Measurements from ENCODE around the gene ERBB4. TPM values are rescaled to one million over a fixed set of nuclear protein-coding genes. Genes with fewer than 3 reads are reported as not detected.
A peak's percentile ranks its signal among the peaks of the same experiment; 100 is the strongest.

The ERBB4 gene
- total and polyA plus RNA-seq, 2 of the 8 experiments (the other 6 are each of a cell fraction or from before 2014, with no cell fraction given): 0.34 to 1.3 TPM

GRCh38 chr2:211798868-211799267 is 739.7 kb downstream of the ERBB4 start:
- H3K56ac ChIP-seq (replicated peaks; ENCODE audit: insufficient read length, low read depth, low read length): no peak overlapping the region
- H3K4me3 ChIP-seq (ENCODE audit: extremely low read depth in 1 of 4, insufficient read depth in 2 of 4, low read depth in 3 of 4, low read length in 4 of 4): no peak overlapping the region
- H2AK5ac ChIP-seq (ENCODE audit: low read depth, low read length): no peak overlapping the region
- FAIRE-seq: peak; percentile 32
- H3K4ac ChIP-seq (replicated peaks; ENCODE audit: insufficient read length, low read depth, low read length): no peak overlapping the region
- WGBS, 2 experiments (ENCODE audit: extremely low coverage in 1 of 2, insufficient coverage in 1 of 2, insufficient read length in 1 of 2, insufficient replicate concordance in 2 of 2, low coverage in 1 of 2, low lambda C conversion rate in 2 of 2, missing lambda C conversion rate in 1 of 2): 75% methylated on average over 1 of the region's 1 CpG; no CpG with 5 or more reads in 1 of the 2 experiments
- H3K4me2 ChIP-seq (ENCODE audit: insufficient read depth in 1 of 2, low read depth in 2 of 2, low read length in 2 of 2): no peak overlapping the region
- no peaks in the 10 kb centered on the region for H3K9me3 ChIP-seq (ENCODE audit: insufficient read depth in 2 of 2, low read depth in 1 of 2, low read length in 1 of 2)
- H4K8ac ChIP-seq (ENCODE audit: extremely low read depth, insufficient read depth, low read length): no peak overlapping the region
- no peak overlapping the region for H4K5ac ChIP-seq (ENCODE audit: insufficient read length, low read depth, low read length)
- no peak overlapping the region for H2AFZ ChIP-seq (ENCODE audit: low read length)
- POLR2A ChIA-PET (ENCODE audit: partially characterized antibody): no interaction called here
- H2BK15ac ChIP-seq (ENCODE audit: low read length): no peak overlapping the region
- no peaks in the 10 kb centered on the region for H3K79me2 ChIP-seq (ENCODE audit: control insufficient read depth in 1 of 2, insufficient read depth in 2 of 2, low read length in 2 of 2)
- DNase-seq (ENCODE audit: low read depth in 1 of 2, low spot score in 2 of 2): no peak
- H4K91ac ChIP-seq (replicated peaks; ENCODE audit: insufficient read length, low read length): no peak overlapping the region
- H3K36me3 ChIP-seq (ENCODE audit: control insufficient read depth in 2 of 4, insufficient read depth in 4 of 4, low read length in 3 of 4): no peaks in the 10 kb centered on the region
- no peak overlapping the region for H2BK20ac ChIP-seq (ENCODE audit: low read length)
- H3K18ac ChIP-seq (ENCODE audit: extremely low read depth, low read length): no peak overlapping the region
- no peak overlapping the region for H3K14ac ChIP-seq (ENCODE audit: insufficient read length)
- H3K27me3 ChIP-seq (replicated peaks in 1 of 4; ENCODE audit: control insufficient read depth in 3 of 4, extremely low read depth in 1 of 4, insufficient read depth in 3 of 4, low read length in 3 of 4): no peaks in the 10 kb centered on the region
- no peak overlapping the region for H2BK12ac ChIP-seq (ENCODE audit: low read depth, low read length)
- H3K9ac ChIP-seq (replicated peaks in 1 of 4; ENCODE audit: extremely low read depth in 1 of 4, low read depth in 3 of 4, low read length in 3 of 4): no peak overlapping the region
- no peak overlapping the region for H2BK5ac ChIP-seq (ENCODE audit: low read depth, low read length)
- no peak overlapping the region for H2BK120ac ChIP-seq (replicated peaks; ENCODE audit: low read depth, low read length)
- H3K23ac ChIP-seq (ENCODE audit: insufficient read length): no peak overlapping the region
- no peak for TF ChIP-seq CBX8 (IDR thresholded peaks at IDR 0.05; ENCODE audit: borderline replicate concordance, low read depth, low read length)
- TF ChIP-seq CHD1 (IDR thresholded peaks at IDR 0.05; ENCODE audit: low read depth, low read length): no peak
- no peaks in the 10 kb centered on the region for H3K4me1 ChIP-seq (replicated peaks in 1 of 4; ENCODE audit: control insufficient read depth in 3 of 4, insufficient read depth in 4 of 4, low read length in 3 of 4)
- CTCF ChIA-PET (ENCODE audit: partially characterized antibody): interaction anchor here (2.6 kb wide), 1 partner anchor 10 kb away, joined by 6 read pairs; no protein-coding TSS in a partner anchor
- no peaks in the 10 kb centered on the region for H3K23me2 ChIP-seq (ENCODE audit: low read depth, low read length)
- no peaks in the 10 kb centered on the region for H4K20me1 ChIP-seq (replicated peaks in 1 of 2; ENCODE audit: control insufficient read depth in 1 of 2, insufficient read depth in 2 of 2, low read length in 2 of 2)
- no peaks in the 10 kb centered on the region for H3K79me1 ChIP-seq (ENCODE audit: low read depth, low read length)
- H3K27ac ChIP-seq (ENCODE audit: low read depth, low read length): no peak overlapping the region
